ENCODE measurements around the gene TICAM1.
"Not testable (repeated sequence)": the region's sequence is repeated elsewhere in the genome, so short reads cannot be mapped to it uniquely, and the experiment has no call there.

DNA sequence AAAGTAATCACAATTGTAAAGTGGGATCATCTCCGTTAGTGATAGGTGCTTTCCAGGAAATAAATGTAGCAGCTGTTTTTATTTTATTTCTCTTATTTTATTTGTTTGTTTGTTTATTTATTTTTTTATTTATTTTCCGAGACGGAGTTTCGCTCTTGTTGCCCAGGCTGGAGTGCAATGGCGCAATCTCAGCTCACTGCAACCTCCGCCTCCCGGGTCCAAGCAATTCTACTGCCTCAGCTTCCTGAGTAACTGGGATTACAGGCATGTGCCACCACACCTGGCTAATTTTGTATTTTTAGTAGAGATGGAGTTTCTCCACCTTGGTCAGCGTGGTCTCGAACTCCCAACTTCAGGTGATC lies 448 bp upstream of the TICAM1 start:
- TF ChIP-seq, protein P1, sequence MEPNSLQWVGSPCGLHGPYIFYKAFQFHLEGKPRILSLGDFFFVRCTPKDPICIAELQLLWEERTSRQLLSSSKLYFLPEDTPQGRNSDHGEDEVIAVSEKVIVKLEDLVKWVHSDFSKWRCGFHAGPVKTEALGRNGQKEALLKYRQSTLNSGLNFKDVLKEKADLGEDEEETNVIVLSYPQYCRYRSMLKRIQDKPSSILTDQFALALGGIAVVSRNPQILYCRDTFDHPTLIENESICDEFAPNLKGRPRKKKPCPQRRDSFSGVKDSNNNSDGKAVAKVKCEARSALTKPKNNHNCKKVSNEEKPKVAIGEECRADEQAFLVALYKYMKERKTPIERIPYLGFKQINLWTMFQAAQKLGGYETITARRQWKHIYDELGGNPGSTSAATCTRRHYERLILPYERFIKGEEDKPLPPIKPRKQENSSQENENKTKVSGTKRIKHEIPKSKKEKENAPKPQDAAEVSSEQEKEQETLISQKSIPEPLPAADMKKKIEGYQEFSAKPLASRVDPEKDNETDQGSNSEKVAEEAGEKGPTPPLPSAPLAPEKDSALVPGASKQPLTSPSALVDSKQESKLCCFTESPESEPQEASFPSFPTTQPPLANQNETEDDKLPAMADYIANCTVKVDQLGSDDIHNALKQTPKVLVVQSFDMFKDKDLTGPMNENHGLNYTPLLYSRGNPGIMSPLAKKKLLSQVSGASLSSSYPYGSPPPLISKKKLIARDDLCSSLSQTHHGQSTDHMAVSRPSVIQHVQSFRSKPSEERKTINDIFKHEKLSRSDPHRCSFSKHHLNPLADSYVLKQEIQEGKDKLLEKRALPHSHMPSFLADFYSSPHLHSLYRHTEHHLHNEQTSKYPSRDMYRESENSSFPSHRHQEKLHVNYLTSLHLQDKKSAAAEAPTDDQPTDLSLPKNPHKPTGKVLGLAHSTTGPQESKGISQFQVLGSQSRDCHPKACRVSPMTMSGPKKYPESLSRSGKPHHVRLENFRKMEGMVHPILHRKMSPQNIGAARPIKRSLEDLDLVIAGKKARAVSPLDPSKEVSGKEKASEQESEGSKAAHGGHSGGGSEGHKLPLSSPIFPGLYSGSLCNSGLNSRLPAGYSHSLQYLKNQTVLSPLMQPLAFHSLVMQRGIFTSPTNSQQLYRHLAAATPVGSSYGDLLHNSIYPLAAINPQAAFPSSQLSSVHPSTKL (CRISPR knock-in tag; IDR thresholded peaks at IDR 0.05), result not testable (repeated sequence)
- TF ChIP-seq, protein P2, sequence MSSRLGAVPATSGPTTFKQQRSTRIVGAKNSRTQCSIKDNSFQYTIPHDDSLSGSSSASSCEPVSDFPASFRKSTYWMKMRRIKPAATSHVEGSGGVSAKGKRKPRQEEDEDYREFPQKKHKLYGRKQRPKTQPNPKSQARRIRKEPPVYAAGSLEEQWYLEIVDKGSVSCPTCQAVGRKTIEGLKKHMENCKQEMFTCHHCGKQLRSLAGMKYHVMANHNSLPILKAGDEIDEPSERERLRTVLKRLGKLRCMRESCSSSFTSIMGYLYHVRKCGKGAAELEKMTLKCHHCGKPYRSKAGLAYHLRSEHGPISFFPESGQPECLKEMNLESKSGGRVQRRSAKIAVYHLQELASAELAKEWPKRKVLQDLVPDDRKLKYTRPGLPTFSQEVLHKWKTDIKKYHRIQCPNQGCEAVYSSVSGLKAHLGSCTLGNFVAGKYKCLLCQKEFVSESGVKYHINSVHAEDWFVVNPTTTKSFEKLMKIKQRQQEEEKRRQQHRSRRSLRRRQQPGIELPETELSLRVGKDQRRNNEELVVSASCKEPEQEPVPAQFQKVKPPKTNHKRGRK (CRISPR knock-in tag; IDR thresholded peaks at IDR 0.05), result not testable (repeated sequence)
- TF ChIP-seq, protein P3, sequence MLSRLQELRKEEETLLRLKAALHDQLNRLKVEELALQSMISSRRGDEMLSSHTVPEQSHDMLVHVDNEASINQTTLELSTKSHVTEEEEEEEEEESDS (CRISPR knock-in tag; IDR thresholded peaks at IDR 0.05; ENCODE audit: borderline replicate concordance), result not testable (repeated sequence)
- TF ChIP-seq ZNF644 (CRISPR knock-in tag; IDR thresholded peaks at IDR 0.05; ENCODE audit: low read depth), result not testable (repeated sequence)

All from HepG2 (cell line).